ENCODE data around the gene XXYLT1.
"Not testable (repeated sequence)": the region's sequence is repeated elsewhere in the genome, so short reads cannot be mapped to it uniquely, and the experiment has no call there.

Gene XXYLT1

DNA sequence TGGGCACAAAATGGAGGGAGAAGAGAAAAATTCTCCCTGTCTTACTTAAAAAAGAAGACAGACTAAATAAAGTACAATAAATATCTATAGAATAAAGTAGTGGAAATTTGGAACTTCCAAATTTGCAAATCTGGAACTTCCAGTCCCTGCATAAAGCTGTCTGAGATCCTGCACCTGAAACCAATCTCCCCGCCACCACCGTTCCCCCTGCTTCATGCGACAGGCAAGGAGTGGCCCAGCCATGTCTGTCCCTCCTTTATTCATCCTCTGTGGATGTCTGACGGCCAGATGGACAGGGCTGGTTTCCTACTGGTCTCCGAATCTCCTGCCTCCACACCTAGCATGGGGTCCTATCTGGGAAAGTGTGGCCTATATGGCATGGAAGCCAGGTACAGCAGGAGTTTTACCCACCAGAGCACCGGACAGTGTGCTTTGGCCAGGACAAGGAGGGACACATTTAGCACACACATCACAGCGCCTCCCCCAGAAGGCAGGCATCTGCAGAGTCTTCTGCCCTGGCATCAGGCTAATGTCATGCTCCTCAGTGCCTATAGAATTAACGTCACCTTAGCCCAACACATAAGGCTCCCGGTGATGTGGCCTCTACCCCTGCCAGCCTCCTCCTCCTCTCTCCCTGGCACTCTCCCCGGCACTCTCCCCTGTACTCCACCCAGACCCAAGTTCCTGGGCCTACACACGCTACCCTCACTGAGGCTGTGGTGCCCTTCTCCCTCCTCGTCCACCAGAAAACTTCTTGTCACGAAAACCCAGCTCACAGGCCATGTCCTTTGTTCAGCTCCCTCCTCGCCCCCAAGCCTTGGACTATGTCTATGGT lies 170.8 kb downstream of the XXYLT1 start:
- DNase-seq (ENCODE audit: low read depth in 4 of 4, low spot score in 1 of 4) = no peak

DNA sequence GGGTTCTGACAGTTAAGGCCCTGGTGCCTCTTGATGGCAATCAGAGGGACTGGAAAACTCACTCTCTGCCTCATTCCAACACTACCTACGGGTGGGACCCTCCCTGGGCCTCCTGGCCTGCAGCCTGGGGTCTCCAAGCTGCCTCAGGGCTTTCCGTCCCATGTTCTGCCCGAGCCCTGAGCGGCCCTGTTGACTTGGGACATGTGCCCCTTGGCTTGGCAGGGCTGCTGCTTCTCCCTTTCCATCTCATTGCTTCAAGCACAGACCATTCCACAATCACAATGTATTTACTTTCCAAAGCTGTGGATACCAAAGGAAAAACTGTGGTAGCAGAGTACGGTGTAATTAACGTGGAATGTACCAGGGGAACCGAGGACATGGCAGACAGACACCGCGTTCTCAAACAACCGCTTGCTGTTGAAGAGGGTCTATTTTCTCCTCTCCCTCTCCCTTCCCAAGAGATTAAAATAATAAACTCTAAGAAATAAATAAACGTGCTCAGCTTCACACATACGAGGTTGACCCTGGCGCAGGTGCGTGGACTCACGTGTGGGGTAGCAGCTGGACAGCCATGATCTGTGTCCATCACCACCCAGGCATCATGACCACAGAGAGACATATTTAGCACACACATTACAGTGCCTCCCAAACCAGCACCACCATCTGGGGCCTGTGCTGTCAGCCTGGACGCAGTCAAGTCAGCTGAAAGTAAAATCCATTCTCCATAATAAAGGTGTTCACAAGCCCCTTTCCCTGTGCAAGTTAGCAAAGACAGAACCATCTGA lies 172.0 kb downstream of the XXYLT1 start:
- no peak for DNase-seq (ENCODE audit: low read depth in 4 of 4, low spot score in 1 of 4)

DNA sequence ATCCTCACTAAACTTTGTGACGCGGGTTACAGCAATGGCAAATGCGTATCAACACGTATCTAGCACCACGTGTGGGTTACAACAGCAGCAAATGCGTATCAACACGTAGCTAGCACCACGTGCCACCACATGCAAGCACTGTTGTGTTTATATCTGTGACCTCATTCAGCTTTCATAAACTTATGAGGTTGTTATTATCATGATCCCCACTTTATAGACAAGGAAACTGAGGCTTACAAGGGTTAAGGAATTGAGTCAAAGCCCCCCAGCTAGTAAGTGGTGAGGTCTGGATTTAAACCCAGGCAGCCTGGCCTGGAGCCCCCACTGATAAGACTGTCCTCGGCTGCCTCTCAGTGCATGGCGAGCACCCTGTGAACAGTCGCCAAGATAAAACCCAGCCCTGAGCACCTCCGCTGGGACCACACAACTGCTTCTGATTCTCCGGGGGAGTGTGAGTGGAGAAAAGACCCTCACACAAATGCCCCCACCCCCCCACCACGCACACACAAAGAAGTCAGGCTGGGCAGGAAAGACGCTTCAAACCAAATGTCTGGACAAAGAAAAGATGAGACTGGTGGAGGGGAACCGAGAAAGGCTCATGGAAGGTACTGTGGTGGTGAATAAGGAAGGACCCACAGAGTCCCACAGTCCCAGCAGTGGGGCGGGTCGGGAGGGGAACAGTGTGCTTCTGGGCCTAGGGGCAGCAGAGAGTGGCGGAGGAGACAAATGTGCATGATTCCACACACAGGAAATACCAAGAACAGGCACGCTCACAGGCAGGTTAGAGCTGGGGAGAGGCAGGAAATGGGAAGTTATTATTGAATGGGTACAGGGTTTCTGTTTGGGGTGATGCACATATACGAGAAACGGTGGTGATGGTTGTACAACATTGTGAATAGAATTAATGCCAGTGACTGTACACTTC lies 173.4 kb downstream of the XXYLT1 start:
- DNase-seq (ENCODE audit: low read depth in 4 of 4, low spot score in 1 of 4) = no peak

DNA sequence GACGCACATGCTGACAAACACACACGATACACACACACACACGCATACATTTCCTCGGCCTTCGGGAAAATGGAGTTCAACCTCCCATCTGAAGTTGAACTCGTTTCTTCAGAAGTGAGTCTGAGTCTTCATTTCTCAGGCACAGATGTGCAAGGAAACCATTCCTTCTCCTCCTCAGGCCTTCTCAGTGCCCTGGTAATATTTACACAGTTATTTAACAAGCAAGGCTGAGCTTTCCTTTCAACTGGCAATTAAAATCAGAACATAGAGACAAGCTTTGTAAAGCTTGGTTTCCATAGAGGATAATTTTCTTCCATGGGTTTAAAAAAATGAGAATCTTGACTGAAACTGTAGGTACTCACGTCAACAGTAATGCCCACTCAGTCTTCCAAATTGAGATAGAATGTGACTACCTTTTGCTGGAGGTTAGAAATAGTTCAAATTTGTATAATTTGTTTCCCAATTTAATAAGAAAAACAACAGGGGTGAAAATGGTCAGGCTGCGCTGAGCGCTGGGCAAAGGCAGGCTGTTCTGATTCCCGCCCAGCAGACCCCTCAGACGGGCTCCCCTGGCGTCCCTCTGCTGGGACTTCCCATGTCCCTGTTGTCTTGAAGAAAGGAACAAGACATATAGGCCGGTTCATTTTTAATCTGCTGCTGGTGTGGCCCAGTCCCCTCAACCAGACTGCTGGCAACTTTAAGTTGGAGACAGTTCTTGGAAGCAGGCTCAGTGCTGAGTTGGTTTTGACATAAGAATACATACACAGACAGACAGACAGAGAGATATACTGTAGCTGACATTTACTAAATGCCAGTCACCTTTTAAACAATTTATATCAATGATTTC lies 174.3 kb downstream of the XXYLT1 start:
- no peak for DNase-seq (ENCODE audit: low read depth in 4 of 4, low spot score in 1 of 4)

DNA sequence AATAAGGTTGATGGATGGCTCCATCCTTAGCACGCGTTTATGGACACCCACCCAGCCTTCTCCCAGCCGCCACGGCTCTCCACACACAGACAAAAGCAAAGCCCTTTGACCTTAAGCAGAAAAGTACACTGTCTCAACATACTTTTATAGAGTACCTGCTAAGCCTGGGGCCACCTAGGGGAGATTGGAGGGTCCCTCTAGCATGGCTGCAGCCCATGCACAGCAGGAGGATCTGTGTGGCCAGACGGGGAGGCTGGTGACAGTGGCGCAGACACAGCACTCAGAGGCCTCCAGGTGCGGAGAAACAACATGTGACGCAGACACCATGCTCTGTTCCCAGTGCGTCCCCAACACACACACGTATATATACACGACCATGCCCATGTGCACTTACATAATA lies 174.9 kb downstream of the XXYLT1 start:
- no peak for DNase-seq (ENCODE audit: low read depth in 4 of 4, low spot score in 1 of 4)

DNA sequence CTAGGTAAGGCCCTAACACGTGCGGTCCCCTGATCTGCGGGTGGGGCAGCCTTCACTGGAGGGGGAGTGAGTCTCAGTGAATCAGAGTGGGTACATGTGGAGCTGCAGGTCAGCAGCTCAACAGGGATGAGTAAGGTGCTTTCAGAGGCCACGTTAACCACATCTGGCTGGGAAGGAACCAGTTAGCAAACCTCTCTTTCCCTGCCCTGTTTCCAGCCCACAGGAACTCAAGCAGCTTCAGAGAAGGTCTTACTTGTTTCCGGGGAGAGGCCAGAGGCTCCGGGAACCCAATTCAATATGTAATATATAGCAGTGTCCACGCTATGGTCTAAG lies 175.3 kb downstream of the XXYLT1 start:
- DNase-seq (ENCODE audit: low read depth in 4 of 4, low spot score in 1 of 4) = no peak

DNA sequence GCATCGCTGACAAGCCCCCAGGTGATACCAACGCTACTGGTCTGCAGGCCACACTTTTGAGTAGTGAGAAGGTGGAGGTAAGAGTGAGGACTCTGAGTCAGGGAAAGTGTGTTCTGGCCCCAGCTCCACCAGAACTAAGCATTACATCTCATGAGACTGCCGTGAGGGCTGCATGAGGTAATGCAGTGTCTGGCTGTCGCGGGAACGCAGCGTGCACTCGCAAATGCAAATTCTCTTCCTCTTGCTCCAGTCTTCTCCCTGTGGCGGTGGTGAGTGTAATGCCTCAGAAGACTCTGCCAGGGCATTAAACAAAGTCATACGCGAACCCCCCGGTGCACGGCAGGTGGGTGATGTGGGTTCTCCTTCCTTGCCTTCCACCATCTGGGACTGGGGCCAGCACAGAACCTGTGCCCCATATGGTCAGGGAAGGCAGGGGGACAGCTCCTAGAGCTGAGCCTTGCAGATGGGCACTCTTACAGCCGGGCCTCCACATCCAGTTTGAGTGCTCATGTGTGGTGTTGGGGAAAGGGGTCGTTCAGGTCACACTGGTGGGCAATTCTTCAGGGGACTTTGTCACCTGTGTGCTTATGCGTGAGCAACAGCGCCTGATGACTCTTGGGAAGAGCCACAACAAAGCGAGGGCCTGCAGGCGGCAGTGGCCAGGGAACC lies 175.8 kb downstream of the XXYLT1 start:
- no peak for DNase-seq (ENCODE audit: low read depth in 4 of 4, low spot score in 1 of 4)

DNA sequence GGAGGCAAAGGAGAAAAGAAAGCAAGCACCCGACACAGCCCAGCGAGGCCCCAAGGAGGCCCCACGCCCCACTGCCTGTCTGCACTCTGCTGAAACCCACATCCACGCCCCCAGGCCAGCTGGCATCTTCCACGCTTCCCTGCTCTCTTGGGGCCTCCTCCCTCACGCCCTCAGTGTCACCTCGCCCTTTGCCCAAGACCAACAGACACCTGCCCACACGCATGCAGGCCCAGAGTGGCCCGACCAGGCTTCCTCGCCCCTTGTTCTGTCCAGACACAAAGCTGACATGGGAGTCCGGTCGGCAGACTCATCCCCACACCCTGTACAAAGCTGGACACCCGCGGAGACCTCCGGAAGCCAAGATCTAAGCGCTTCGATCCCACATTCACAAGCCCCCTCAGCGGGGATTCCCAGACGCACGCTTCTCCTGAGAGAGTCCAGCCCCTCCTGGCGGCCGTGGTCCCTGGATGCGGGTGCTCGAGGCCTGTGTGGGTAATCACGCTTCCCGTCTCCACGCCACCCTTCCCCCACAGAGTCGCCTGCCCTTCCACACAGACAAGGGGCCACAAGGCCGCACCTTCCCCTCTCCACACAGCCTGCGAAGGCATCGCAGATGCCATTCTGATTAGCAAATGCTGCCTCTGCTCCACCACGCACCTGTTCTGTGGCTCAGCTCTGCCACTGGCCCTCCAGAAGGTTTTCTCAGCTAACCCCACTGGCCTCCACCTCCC lies 176.6 kb downstream of the XXYLT1 start:
- DNase-seq (ENCODE audit: low read depth in 4 of 4, low spot score in 1 of 4) = no peak

DNA sequence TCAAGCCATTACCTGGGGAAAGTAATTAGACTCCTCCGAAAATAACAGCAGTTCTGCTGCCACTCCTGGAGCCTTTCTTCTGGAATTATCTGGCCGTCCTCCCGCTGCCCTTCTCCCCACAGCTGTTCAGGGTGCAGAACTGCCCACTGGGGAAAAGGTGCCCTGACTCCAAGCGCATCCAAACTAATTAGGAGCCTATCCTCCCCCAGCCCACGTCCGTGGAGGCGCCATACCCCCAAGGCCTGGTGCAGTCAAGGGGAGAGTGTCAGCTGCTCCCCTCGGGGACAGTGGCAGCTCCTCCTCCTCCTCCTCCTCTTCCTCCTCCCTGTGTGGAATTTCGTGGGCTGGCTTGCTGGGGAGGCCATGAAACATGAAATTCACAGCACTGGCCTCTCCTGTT lies 177.2 kb downstream of the XXYLT1 start:
- DNase-seq (ENCODE audit: low read depth in 4 of 4, low spot score in 1 of 4) = no peak

DNA sequence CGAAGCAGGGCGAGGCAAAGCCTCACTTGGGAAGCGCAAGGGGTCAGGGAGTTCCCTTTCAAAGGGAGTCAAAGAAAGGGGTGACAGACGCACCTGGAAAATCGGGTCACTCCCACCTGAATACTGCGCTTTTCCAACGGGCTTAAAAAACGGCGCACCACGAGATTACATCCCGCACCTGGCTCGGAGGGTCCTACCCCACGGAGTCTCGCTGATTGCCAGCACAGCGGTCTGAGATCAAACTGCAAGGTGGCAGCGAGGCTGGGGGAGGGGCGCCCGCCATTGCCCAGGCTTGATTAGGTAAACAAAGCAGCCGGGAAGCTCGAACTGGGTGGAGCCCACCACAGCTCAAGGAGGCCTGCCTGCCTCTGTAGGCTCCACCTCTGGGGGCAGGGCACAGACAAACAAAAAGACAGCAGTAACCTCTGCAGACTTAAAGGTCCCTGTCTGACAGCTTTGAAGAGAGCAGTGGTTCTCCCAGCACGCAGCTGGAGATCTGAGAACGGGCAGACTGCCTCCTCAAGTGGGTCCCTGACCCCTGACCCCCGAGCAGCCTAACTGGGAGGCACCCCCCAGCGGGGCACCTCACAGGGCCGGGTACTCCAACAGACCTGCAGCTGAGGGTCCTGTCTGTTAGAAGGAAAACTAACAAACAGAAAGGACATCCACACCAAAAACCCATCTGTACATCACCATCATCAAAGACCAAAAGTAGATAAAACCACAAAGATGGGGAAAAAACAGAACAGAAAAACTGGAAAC lies 182.9 kb downstream of the XXYLT1 start:
- DNase-seq (ENCODE audit: low read depth in 4 of 4, low spot score in 1 of 4) = not testable (repeated sequence)

DNA sequence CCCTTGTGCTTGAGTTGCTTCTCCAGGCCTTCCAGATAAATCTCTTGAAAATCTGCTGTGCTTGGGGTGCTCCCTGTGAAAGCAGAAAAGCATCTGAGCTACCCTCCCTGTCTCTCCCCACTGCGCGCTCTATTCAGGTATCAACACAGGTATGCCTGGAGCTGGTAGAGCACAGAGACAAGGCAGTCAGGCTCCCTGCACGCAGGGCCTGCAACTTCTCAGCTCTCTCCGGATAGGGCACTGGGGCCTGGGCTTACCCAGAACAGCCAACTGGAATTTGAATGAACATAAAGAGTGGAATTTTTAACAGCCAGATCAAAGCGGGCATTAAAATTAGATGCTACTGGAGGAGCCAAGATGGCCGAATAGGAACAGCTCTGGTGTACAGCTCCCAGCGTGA lies 183.6 kb downstream of the XXYLT1 start:
- no peak for DNase-seq (ENCODE audit: low read depth in 4 of 4, low spot score in 1 of 4)

DNA sequence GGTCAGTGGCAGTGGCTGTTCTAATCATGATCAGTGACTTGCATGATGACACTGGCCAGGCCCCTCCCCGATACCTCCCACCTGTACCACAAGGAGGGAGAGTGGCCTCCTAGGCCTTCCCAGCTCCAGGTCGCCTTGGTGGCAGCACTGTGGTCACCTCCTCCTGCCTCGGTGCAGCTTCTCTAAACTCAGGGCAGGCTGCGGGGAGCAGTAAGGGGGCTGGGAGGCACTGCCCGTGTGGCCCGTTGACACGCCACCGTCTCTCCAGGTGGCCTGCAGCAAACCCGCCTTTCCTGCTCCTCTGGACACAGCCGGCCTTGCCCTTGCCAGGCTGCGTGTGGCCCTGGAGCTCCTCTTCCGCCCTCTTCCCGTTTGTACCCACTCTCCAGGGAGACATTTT lies 184.1 kb downstream of the XXYLT1 start:
- no peak for DNase-seq (ENCODE audit: low read depth in 4 of 4, low spot score in 1 of 4)

DNA sequence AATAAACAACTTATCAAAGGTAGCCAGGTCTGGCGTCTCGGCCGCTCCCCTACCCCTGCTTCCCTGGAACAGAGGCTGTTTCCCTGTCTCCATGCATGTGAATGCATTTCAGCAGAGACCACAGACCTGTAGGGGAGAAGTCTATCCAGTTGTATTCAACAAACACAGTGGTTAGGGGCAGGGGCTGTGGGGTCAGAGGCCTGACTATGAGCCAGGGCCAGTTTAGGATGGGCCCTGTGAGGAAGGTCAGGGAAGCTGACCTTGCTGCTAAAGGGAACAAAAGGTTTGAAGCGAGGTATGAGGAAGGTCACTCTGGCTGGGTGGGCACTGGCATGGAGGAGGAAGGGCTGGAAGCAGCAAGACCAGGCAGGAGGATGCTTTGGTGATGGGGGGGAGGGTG lies 184.6 kb downstream of the XXYLT1 start:
- no peak for DNase-seq (ENCODE audit: low read depth in 4 of 4, low spot score in 1 of 4)

DNA sequence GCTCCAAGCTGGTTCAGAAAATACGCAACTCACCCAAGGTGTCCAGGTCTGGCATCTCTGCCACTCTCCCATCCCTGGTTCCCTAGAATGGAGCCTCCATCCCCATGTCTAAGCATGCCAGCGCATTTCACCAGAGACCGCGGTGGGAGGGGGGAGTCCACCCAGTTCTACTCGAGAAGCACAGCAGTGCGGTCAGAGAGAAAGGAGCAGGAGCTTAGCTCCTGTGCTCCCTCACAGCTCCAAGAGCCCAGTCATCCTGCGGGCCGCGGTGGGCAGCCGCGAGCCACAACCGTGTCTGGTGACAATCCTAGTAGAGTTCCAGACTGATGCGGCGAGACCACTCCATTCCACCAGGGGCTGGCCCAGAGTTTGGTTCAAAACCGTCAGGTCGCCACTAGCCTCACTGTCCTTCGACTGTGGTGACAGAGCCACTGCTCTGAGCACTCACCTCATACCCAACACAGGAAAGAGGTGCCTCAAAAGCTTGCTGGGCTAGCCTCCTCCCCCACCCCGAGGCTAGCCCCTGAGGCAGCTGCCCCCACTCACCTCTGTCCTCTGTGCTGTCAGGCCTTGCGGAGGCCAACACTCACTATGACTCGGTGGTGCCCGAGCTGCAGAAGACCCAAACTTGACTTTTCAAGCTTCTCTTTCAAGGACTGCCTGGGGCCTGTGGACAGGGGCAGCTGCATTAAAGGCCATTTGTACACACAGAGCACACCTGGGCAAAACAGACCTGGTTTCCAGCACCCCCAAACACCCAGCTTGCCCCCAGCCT lies 185.4 kb downstream of the XXYLT1 start:
- no peak for DNase-seq (ENCODE audit: low read depth in 4 of 4, low spot score in 1 of 4)

DNA sequence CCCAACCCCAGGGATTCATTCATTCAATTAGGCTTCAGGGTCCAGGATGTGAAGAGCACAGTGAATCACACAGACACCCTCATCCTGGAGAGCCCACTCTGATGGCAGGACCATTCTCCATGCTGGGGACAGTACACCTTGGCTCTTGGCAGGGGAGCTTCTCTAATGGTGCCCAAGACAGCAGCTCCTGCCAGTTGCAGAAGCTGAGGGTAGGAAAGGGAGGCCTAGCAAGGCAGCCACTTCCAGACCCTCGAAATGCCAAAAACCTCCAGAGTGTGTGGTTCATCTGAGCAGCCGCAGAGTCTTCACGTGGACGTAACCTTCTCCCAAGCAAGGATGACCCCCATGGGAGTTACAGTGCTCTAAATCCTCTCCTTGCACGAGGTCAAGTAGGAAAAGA lies 186.2 kb downstream of the XXYLT1 start:
- no peak for DNase-seq (ENCODE audit: low read depth in 4 of 4, low spot score in 1 of 4)

DNA sequence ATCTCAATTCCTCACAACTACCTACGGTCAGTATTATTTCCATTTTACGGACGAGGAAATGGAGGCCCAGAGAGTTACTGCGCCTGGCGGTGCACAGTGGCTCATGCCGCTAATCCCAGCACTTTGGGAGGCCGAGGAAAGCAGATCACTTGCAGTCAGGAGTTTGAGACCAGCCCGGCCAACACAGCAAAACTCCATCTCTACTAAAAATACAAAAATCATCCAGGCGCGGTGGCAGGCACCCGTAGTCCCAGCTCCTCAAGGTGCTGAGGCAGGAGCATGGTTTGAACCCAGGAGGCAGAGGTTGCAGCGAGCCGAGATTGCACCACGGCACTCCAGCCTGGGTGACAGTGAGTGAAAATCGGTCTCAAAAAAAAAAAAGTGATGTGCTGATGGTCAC lies 187.3 kb downstream of the XXYLT1 start:
- DNase-seq (ENCODE audit: low read depth in 4 of 4, low spot score in 1 of 4) = no peak

DNA sequence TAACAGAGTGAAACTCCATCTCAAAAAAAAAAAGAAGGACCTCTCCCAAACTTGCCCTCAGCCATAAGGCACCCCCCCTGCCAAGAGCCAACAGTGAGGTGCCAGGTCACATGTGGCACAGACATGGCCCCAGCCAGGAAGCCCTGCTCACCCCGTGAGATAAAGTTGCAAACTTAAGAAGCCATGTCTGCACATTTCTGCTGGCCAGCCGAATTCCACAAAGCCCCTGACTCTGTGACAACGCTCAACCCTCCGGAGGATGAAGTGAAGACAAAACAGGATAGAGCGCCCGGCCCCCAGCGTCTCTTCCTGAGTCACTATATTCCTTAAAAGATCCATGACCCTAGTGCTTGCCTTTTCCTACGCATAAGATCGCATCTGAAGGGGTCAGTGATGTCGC lies 188.1 kb downstream of the XXYLT1 start:
- no peak for DNase-seq (ENCODE audit: low read depth in 4 of 4, low spot score in 1 of 4)

All from stimulated activated CD4-positive, alpha-beta T cell treated with anti-CD3 and anti-CD28 coated beads, Interleukin-1b, Interleukin-23, amount 100 ng/mL, for 24 hours (primary cell).